Cardiac muscle cell (in vitro differentiated cells and primary cell): Measurements from ENCODE around the gene PILRB. TPM values are rescaled to one million over a fixed set of nuclear protein-coding genes. Genes with fewer than 3 reads are reported as not detected.

Experiments used
- DNase-seq, 2 donors: peaks; one replicate each; pipeline versions ENCODE4 v3.0.0 to v3.0.0-alpha.2; 2010 to 2017; ENCODE audit warnings: low read depth in 1 of 2, low spot score in 1 of 2
- H3K27ac ChIP-seq: fragments of 200-600 bp; sonication (generic); 2 replicates; pipeline ENCODE4 v1.5.1; 2016
- H3K27me3 ChIP-seq: fragments of 200-600 bp; sonication (generic); 2 replicates; pipeline ENCODE4 v1.6.0; 2016; ENCODE audit warnings: control low read depth
- H3K36me3 ChIP-seq: fragments of 200-600 bp; sonication (generic); 2 replicates; pipeline ENCODE4 v1.5.1; 2016; ENCODE audit warnings: control low read depth
- H3K4me1 ChIP-seq: fragments of 200-600 bp; sonication (generic); 2 replicates; pipeline ENCODE4 v1.8.1; 2017; ENCODE audit warnings: low read depth, mild to moderate bottlenecking, mixed run types
- H3K4me3 ChIP-seq: fragments of 200-600 bp; sonication (generic); 2 replicates; pipeline ENCODE4 v1.5.1; 2016; ENCODE audit warnings: mild to moderate bottlenecking
- H3K9me3 ChIP-seq: fragments of 200-600 bp; sonication (generic); 2 replicates; pipeline ENCODE4 v1.5.1; 2017; ENCODE audit warnings: low read depth, mild to moderate bottlenecking, control low read depth
- CTCF ChIP-seq: IDR thresholded peaks from 2 replicates; pipeline ENCODE4 v1.5.1; 2012; ENCODE audit warnings: low read depth, mild to moderate bottlenecking, low read length
- polyA plus RNA-seq: library from polyadenylated mRNA; unstranded; fragments of >200 nt; fragmentation: Nextera tagmentation; extraction: Ambion mirVana; gene quantifications from 2 replicates; pipeline ENCODE4 v1.2.1, GENCODE V29; 2016
- total RNA-seq: library from RNA; depleted of rRNA; stranded (reverse); fragments of >200 nt; gene quantifications from 2 replicates; pipeline ENCODE4 v1.2.3, GENCODE V29; 2016

The PILRB gene
- total and polyA plus RNA-seq, 2 experiments from 2014 or later: 28.5 to 31.0 TPM

GRCh38 chr7:100407285-100408180 lies 49.6 kb downstream of the PILRB start:
- Histone ChIP-seq H3K4me1 (no peaks in the 10 kb centered on the region), H3K27ac (no peak overlapping the region), H3K9me3 (no peaks in the 10 kb centered on the region), H3K36me3 (peaks cover 6% of the 10 kb centered on the region), H3K4me3 (no peak overlapping the region), H3K27me3 (peaks cover 8% of the 10 kb centered on the region)
- peak; percentile 68 to 84 for DNase-seq
- TF ChIP-seq CTCF: peak; percentile 75

- peaks cover 8% of the 10 kb centered on the region for H3K27me3 ChIP-seq
- no peak overlapping the region for H3K4me3 ChIP-seq
- no peaks in the 10 kb centered on the region for H3K9me3 ChIP-seq
- no peaks in the 10 kb centered on the region for H3K36me3 ChIP-seq
- H3K27ac ChIP-seq: no peak overlapping the region
- no peak for DNase-seq
- TF ChIP-seq CTCF: no peak
- H3K4me1 ChIP-seq: no peaks in the 10 kb centered on the region
Observed at GRCh38 chr7:100411101-100411500, 53.2 kb downstream of the PILRB start.

- Histone ChIP-seq H3K9me3 (no peaks in the 10 kb centered on the region), H3K4me1 (no peaks in the 10 kb centered on the region), H3K27ac (no peak overlapping the region), H3K27me3 (peaks cover 8% of the 10 kb centered on the region), H3K4me3 (no peak overlapping the region), H3K36me3 (no peaks in the 10 kb centered on the region)
- no peak for TF ChIP-seq CTCF
- DNase-seq: no peak
Observed at GRCh38 chr7:100413346-100413745, 55.4 kb downstream of the PILRB start.

GRCh38 chr7:100413889-100414288 lies 56.0 kb downstream of the PILRB start:
- H3K36me3 ChIP-seq: no peaks in the 10 kb centered on the region
- DNase-seq: no peak
- H3K9me3 ChIP-seq: no peaks in the 10 kb centered on the region
- no peak for TF ChIP-seq CTCF
- H3K4me1 ChIP-seq: no peaks in the 10 kb centered on the region
- no peak overlapping the region for H3K27ac ChIP-seq
- H3K4me3 ChIP-seq: no peak overlapping the region
- H3K27me3 ChIP-seq: peaks cover 8% of the 10 kb centered on the region

GRCh38 chr7:100415448-100415847 lies 57.5 kb downstream of the PILRB start:
- TF ChIP-seq CTCF: no peak
- Histone ChIP-seq H3K9me3 (no peaks in the 10 kb centered on the region), H3K4me3 (no peak overlapping the region)

More at GRCh38 chr7:100415448-100415847, 57.5 kb downstream of the PILRB start:
- Histone ChIP-seq H3K36me3 (no peaks in the 10 kb centered on the region), H3K4me1 (no peaks in the 10 kb centered on the region), H3K27ac (no peak overlapping the region), H3K27me3 (peaks cover 5% of the 10 kb centered on the region)
- no peak for DNase-seq

Other genes starting within 250 kb of the PILRB start
- gene TAF6, start 238.8 kb upstream of the PILRB start, total RNA-seq: 104 and 163 TPM in 2 replicates
- gene TAF6, start 238.8 kb upstream of the PILRB start, polyA plus RNA-seq: 99.4 and 112 TPM in 2 replicates
- gene CNPY4, start 238.5 kb upstream of the PILRB start, total RNA-seq: 13.8 and 16.8 TPM in 2 replicates
- 18.4 and 18.9 TPM in 2 replicates for gene CNPY4, start 238.5 kb upstream of the PILRB start, polyA plus RNA-seq
- gene MBLAC1, start 231.2 kb upstream of the PILRB start, total RNA-seq: 3.7 and 4.2 TPM in 2 replicates
- 4.3 and 5.1 TPM in 2 replicates for gene MBLAC1, start 231.2 kb upstream of the PILRB start, polyA plus RNA-seq
- 193 and 199 TPM in 2 replicates for gene LAMTOR4, start 209.2 kb upstream of the PILRB start, total RNA-seq
- 258 and 280 TPM in 2 replicates for gene LAMTOR4, start 209.2 kb upstream of the PILRB start, polyA plus RNA-seq
- gene TRAPPC14, start 199.4 kb upstream of the PILRB start, total RNA-seq: 14.2 and 22.7 TPM in 2 replicates
- 10.4 and 25.0 TPM in 2 replicates for gene TRAPPC14, start 199.4 kb upstream of the PILRB start, polyA plus RNA-seq
- 2.0 and 5.0 TPM in 2 replicates for gene GAL3ST4, start 189.5 kb upstream of the PILRB start, total RNA-seq
- gene GAL3ST4, start 189.5 kb upstream of the PILRB start, polyA plus RNA-seq: 3.8 and 5.0 TPM in 2 replicates
- 37.4 and 47.9 TPM in 2 replicates for gene GPC2, start 180.7 kb upstream of the PILRB start, total RNA-seq
- gene GPC2, start 180.7 kb upstream of the PILRB start, polyA plus RNA-seq: 29.8 and 32.1 TPM in 2 replicates
- 1.6 and 2.0 TPM in 2 replicates for gene STAG3, start 180.2 kb upstream of the PILRB start, total RNA-seq
- gene STAG3, start 180.2 kb upstream of the PILRB start, polyA plus RNA-seq: 5.8 and 6.8 TPM in 2 replicates
- gene PVRIG, start 138.2 kb upstream of the PILRB start, total RNA-seq: 0.15 TPM in 1 of 2 replicates, not detected in the other
- gene PVRIG, start 138.2 kb upstream of the PILRB start, polyA plus RNA-seq: 0.67 and 2.3 TPM in 2 replicates
- gene SPDYE3, start 50.4 kb upstream of the PILRB start, total RNA-seq: not detected in 2 replicates
- gene SPDYE3, start 50.4 kb upstream of the PILRB start, polyA plus RNA-seq: 6.7 and 8.9 TPM in 2 replicates
- 2.9 and 3.1 TPM in 2 replicates for gene PILRA, start 15.4 kb downstream of the PILRB start, total RNA-seq
- 2.3 and 4.0 TPM in 2 replicates for gene PILRA, start 15.4 kb downstream of the PILRB start, polyA plus RNA-seq
- 7.9 and 8.1 TPM in 2 replicates for gene ZCWPW1, start 70.6 kb downstream of the PILRB start, total RNA-seq
- 13.0 and 18.0 TPM in 2 replicates for gene ZCWPW1, start 70.6 kb downstream of the PILRB start, polyA plus RNA-seq
- gene MEPCE, start 71.7 kb downstream of the PILRB start, total RNA-seq: 28.5 and 41.7 TPM in 2 replicates
- gene MEPCE, start 71.7 kb downstream of the PILRB start, polyA plus RNA-seq: 21.5 and 27.0 TPM in 2 replicates
- 51.5 and 81.5 TPM in 2 replicates for gene PPP1R35, start 78.4 kb downstream of the PILRB start, total RNA-seq
- gene PPP1R35, start 78.4 kb downstream of the PILRB start, polyA plus RNA-seq: 78.7 and 108 TPM in 2 replicates
- 0.28 and 1.6 TPM in 2 replicates for gene SPACDR, start 106.1 kb downstream of the PILRB start, total RNA-seq
- gene SPACDR, start 106.1 kb downstream of the PILRB start, polyA plus RNA-seq: 0.79 and 1.2 TPM in 2 replicates
- 103 and 133 TPM in 2 replicates for gene TSC22D4, start 121.1 kb downstream of the PILRB start, total RNA-seq
- gene TSC22D4, start 121.1 kb downstream of the PILRB start, polyA plus RNA-seq: 91.9 and 138 TPM in 2 replicates
- 9.0 and 13.0 TPM in 2 replicates for gene NYAP1, start 125.8 kb downstream of the PILRB start, total RNA-seq
- 0.06 and 0.22 TPM in 2 replicates for gene NYAP1, start 125.8 kb downstream of the PILRB start, polyA plus RNA-seq
- 18.3 and 21.7 TPM in 2 replicates for gene AGFG2, start 181.1 kb downstream of the PILRB start, total RNA-seq
- gene AGFG2, start 181.1 kb downstream of the PILRB start, polyA plus RNA-seq: 9.3 and 17.0 TPM in 2 replicates
- gene SAP25, start 215.8 kb downstream of the PILRB start, total RNA-seq: 1.4 and 1.5 TPM in 2 replicates
- 2.7 and 3.9 TPM in 2 replicates for gene SAP25, start 215.8 kb downstream of the PILRB start, polyA plus RNA-seq
- 78.8 and 108 TPM in 2 replicates for gene LRCH4, start 228.0 kb downstream of the PILRB start, total RNA-seq
- gene LRCH4, start 228.0 kb downstream of the PILRB start, polyA plus RNA-seq: 80.9 and 103 TPM in 2 replicates
- gene FBXO24, start 228.2 kb downstream of the PILRB start, total RNA-seq: 0.78 and 1.9 TPM in 2 replicates
- gene FBXO24, start 228.2 kb downstream of the PILRB start, polyA plus RNA-seq: 2.3 and 4.1 TPM in 2 replicates
- 43.2 and 46.3 TPM in 2 replicates for gene PCOLCE, start 244.2 kb downstream of the PILRB start, total RNA-seq
- gene PCOLCE, start 244.2 kb downstream of the PILRB start, polyA plus RNA-seq: 70.4 and 111 TPM in 2 replicates